ENCODE data around the gene EXOC3L1.
A peak's percentile ranks its signal among the peaks of the same experiment; 100 is the strongest.

EXOC3L1 gene

DNA sequence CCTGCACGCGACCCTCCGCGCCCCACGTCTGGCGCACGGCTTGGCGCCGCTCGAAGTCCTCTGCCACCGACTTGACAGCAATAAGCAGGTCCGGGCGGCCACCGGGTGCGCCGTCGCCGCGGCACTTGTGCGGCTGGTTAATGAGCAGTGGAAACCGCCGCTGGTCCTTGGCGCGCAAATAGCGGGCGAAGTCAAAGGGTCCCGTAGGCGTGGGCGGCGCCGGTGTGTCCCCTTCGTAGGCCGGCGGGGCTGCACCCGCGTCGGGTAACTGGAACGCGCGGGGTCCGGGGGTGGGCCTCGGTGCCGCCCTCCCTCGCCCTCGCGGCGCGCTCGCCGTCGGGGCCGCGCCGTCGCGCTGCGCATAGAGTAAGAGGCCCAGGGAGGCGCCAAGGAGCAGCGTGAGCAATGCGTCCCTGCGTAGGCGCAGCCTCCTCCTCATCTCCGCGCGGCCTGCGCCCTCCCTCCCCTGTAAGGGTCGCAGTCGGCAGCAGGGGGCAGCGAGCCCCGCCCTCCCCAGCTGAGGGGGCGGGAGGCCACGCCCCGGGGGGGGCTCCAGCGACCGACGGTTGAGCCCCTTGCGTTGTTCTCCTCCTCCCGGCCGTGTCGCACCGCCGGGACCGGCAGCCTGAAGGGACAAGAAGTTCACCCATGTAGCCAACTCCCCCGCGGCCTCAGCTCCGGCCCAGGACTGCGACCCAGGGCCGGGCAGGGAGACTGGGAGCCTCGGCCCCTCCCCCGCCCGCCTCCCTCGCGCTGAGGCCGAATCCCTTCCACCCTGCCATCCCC lies 39.7 kb downstream of the EXOC3L1 start:
- H3K27me3 ChIP-seq (ENCODE audit: control insufficient read depth, insufficient read depth, low read length): peaks cover 50% of the 10 kb centered on the region
- peak overlapping the region; percentile 76 for H3K4me3 ChIP-seq (ENCODE audit: low read depth, low read length)
- no peak overlapping the region for H3K27ac ChIP-seq (ENCODE audit: low read depth, low read length)
- no peaks in the 10 kb centered on the region for H3K9me3 ChIP-seq (ENCODE audit: control insufficient read depth, insufficient read depth, low read depth, low read length)
- H3K9ac ChIP-seq (ENCODE audit: low read length): peak overlapping the region; percentile 10
- peaks cover 40% of the 10 kb centered on the region for H3K36me3 ChIP-seq (ENCODE audit: control insufficient read depth, insufficient read depth, low read length)
- H3K4me1 ChIP-seq (ENCODE audit: control insufficient read depth, insufficient read depth, low read length): 0 out of 2 replicates have a peak, but pooled peaks cover 4% of the 10 kb centered on the region

DNA sequence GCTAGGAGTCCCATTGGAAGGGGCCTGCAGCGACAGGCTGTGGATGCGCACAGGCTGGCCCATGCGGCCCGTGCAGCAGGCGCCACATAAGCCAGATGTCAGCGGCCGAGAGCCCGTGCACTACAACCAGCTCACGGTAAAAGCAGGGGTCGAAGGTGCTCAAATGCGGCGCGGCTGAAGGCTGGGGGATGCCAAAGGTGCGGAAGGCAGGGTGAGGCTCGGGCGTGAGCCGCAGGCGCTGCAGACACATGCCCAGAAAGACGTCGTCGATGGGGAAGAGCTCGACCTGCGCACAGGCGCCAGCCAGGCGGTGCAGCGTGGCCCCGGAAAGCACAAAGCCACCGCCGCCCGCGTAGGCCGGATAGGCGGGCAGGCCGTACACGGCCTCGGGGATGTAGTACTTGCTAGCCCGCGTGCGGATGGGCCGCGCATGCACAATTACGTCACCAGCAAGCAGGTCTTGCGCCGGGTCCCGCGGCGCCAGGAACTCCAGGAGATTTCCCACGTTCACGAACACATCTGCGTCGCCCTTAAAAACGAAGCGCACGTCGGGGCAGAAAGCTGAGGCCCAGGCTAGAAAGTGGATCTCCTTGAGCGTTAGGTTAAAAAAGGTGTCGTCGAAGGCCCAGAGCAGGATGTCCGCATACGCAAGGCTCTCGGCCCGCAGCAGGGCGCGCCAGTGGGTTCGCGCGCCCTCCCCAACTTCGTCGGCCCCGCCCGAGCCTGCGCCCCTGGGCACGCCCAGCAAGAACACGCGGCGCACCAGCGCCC lies 40.5 kb downstream of the EXOC3L1 start:
- no peak overlapping the region for H3K27ac ChIP-seq (ENCODE audit: low read depth, low read length)
- no peak overlapping the region for H3K9ac ChIP-seq (ENCODE audit: low read length)
- H3K9me3 ChIP-seq (ENCODE audit: control insufficient read depth, insufficient read depth, low read depth, low read length): no peaks in the 10 kb centered on the region
- 0 out of 2 replicates have a peak, but pooled peaks cover 4% of the 10 kb centered on the region for H3K4me1 ChIP-seq (ENCODE audit: control insufficient read depth, insufficient read depth, low read length)
- peaks cover 48% of the 10 kb centered on the region for H3K36me3 ChIP-seq (ENCODE audit: control insufficient read depth, insufficient read depth, low read length)
- peak overlapping the region; percentile 76 for H3K4me3 ChIP-seq (ENCODE audit: low read depth, low read length)
- peaks cover 42% of the 10 kb centered on the region for H3K27me3 ChIP-seq (ENCODE audit: control insufficient read depth, insufficient read depth, low read length)

DNA sequence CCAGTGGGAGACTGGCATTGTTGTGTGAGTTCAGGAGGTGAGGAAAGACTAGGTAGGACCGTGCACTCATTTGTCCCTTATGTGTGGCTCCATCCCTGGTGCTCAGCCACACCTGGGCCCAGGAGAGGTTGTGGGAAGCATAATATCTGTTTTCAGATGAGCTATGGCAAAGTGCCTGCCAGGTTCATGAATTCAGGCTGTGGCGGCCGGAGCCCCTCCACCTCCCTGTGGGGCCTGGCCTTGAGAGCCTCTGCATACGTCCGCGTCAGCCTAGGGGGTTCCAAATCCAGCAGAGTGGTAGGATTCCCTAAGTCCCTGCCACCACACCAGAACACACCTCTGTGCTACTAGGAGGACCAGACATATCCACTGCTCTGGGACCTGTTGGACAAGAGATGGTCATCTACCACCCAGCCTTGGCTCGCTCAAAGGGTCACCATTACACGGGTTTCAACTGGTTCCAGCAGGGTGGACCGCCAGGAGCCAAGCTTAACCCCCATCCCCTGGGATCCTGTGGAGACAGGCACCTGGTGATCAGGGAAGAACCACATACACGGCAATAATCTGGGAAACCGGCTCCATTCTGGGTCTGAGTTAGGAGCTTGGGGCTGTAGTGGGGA lies 41.2 kb downstream of the EXOC3L1 start:
- Histone ChIP-seq H3K9me3 (ENCODE audit: control insufficient read depth, insufficient read depth, low read depth, low read length) (no peaks in the 10 kb centered on the region), H3K4me3 (ENCODE audit: low read depth, low read length) (no peak overlapping the region), H3K9ac (ENCODE audit: low read length) (no peak overlapping the region), H3K27ac (ENCODE audit: low read depth, low read length) (no peak overlapping the region), H3K27me3 (ENCODE audit: control insufficient read depth, insufficient read depth, low read length) (peaks cover 35% of the 10 kb centered on the region), H3K4me1 (ENCODE audit: control insufficient read depth, insufficient read depth, low read length) (0 out of 2 replicates have a peak, but pooled peaks cover 4% of the 10 kb centered on the region), H3K36me3 (ENCODE audit: control insufficient read depth, insufficient read depth, low read length) (peaks cover 54% of the 10 kb centered on the region)

DNA sequence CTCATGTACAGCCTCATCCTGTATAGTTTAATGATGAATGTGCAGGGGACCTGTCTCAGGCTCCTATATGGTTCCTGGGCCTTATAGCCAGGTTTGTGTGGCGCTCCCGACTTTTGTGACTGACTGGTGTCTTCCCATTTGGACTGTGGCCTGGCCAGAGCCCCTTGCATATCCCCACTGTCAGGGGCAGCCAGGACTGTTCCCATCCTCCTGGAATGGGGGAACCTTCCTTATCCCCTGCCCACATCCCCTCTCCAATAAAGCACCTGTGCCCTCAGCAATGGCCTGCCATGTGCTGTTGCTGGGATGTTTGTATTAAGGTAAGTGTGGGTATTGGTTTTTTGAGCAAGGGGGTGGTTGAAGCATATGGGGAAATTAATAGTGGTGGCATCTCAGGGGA lies 41.7 kb downstream of the EXOC3L1 start:
- H3K27ac ChIP-seq (ENCODE audit: low read depth, low read length): no peak overlapping the region
- no peak overlapping the region for H3K4me3 ChIP-seq (ENCODE audit: low read depth, low read length)
- H3K36me3 ChIP-seq (ENCODE audit: control insufficient read depth, insufficient read depth, low read length): peaks cover 59% of the 10 kb centered on the region
- no peak overlapping the region for H3K9ac ChIP-seq (ENCODE audit: low read length)
- no peaks in the 10 kb centered on the region for H3K9me3 ChIP-seq (ENCODE audit: control insufficient read depth, insufficient read depth, low read depth, low read length)
- H3K4me1 ChIP-seq (ENCODE audit: control insufficient read depth, insufficient read depth, low read length): 0 out of 2 replicates have a peak, but pooled peaks cover 4% of the 10 kb centered on the region
- peaks cover 30% of the 10 kb centered on the region for H3K27me3 ChIP-seq (ENCODE audit: control insufficient read depth, insufficient read depth, low read length)

DNA sequence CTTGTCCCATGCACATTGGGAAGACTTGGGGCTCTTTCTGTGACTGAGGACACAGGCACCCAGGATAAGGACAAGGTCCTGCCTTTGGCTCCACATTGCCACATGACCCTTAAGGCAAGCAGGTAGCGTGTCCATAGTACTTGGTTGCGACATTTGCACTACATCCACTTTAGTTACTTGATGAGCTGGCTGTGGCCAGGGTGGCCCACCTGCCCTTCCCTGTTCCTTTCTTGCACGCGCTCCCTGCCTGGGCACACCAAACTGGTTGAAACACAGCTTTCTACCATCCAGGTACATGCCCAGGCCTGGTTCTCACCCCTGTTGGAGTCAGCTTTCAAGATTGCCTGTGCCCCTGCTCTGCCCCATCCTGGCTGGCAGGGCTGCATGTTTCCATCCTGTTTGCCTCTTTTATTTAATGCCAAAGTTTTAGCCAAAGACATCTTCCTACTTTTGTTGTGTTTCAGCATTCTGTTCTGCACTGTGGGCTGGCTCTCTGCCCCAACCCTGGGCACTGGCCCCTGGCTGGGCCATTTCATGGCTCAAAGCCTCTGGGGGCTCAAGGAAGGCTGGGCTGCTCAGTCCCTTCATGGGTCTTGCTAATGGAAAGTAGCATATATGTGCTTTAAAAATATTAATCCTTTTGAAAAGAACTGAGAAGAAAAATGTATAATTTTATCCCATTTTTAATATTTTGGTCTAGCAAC lies 42.3 kb downstream of the EXOC3L1 start:
- 0 out of 2 replicates have a peak, but pooled peaks cover 4% of the 10 kb centered on the region for H3K4me1 ChIP-seq (ENCODE audit: control insufficient read depth, insufficient read depth, low read length)
- H3K27ac ChIP-seq (ENCODE audit: low read depth, low read length): no peak overlapping the region
- peaks cover 23% of the 10 kb centered on the region for H3K27me3 ChIP-seq (ENCODE audit: control insufficient read depth, insufficient read depth, low read length)
- H3K9ac ChIP-seq (ENCODE audit: low read length): no peak overlapping the region
- H3K9me3 ChIP-seq (ENCODE audit: control insufficient read depth, insufficient read depth, low read depth, low read length): no peaks in the 10 kb centered on the region
- H3K4me3 ChIP-seq (ENCODE audit: low read depth, low read length): no peak overlapping the region
- peaks cover 65% of the 10 kb centered on the region for H3K36me3 ChIP-seq (ENCODE audit: control insufficient read depth, insufficient read depth, low read length)

DNA sequence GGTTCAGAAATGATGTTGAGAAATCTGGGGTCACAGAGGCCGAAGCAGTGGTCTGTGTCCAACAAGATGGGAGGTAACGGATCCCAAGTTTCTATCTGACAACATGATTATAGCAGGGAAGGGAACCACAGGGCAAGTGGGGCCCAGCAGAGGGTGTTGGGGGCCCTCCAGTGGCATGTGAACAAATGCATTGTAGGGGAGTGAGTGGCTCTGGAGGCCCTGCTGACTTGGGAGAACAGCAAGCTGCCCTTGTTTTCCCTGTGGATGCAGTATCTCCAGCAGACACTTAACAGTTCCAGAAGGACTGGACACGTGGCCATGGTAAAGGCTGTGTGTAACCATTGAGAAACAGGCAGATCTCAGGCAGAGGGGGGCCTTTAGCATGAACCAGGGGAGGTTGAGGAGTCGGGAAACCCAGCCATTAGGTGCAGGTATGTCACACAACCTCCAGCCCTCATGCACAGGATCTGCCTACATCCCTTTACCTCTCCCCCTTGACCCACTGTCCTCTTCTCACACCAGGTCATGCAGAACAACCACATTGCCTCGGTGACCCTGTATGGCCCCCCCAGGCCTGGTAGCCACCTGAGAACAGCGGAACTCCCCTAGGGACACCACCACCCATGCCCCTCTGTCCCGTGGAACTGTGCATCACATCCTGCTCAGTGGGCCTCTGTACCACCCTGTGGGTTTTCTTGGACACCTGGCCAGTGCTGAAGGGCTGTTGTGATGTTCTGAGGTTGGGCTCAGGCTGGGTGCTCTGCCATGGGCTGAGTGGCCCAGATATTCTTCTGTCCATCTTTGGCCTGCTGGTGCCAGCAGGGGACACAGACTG lies 43.2 kb downstream of the EXOC3L1 start:
- H3K4me1 ChIP-seq (ENCODE audit: control insufficient read depth, insufficient read depth, low read length): 0 out of 2 replicates have a peak, but pooled peaks cover 4% of the 10 kb centered on the region
- no peaks in the 10 kb centered on the region for H3K9me3 ChIP-seq (ENCODE audit: control insufficient read depth, insufficient read depth, low read depth, low read length)
- H3K9ac ChIP-seq (ENCODE audit: low read length): no peak overlapping the region
- no peak overlapping the region for H3K27ac ChIP-seq (ENCODE audit: low read depth, low read length)
- H3K4me3 ChIP-seq (ENCODE audit: low read depth, low read length): no peak overlapping the region
- peaks cover 73% of the 10 kb centered on the region for H3K36me3 ChIP-seq (ENCODE audit: control insufficient read depth, insufficient read depth, low read length)
- H3K27me3 ChIP-seq (ENCODE audit: control insufficient read depth, insufficient read depth, low read length): peaks cover 15% of the 10 kb centered on the region

DNA sequence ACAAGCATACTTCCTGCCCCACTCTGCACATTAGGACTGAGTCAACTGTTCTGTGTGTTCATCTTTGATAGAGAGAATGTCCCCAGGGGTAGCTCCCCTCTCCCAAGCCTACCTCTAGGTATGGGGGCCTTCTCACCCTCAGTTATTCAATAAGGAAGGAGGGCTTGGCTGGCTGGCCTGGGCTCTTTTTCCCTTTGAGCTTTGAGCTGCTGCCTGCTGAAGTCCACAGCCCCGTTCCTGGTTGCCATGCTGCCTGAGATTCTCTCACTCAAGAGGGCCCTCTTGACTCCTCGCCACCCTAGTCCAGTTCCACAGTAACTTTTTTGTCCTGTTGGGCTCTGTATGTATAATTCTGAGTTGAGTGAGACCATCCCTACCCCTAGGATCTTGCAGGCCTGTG lies 44.2 kb downstream of the EXOC3L1 start:
- peaks cover 83% of the 10 kb centered on the region for H3K36me3 ChIP-seq (ENCODE audit: control insufficient read depth, insufficient read depth, low read length)
- H3K9ac ChIP-seq (ENCODE audit: low read length): no peak overlapping the region
- peaks cover 5% of the 10 kb centered on the region; the same call in 1 of the 2 replicates for H3K27me3 ChIP-seq (ENCODE audit: control insufficient read depth, insufficient read depth, low read length)
- no peak overlapping the region for H3K4me3 ChIP-seq (ENCODE audit: low read depth, low read length)
- no peaks in the 10 kb centered on the region for H3K9me3 ChIP-seq (ENCODE audit: control insufficient read depth, insufficient read depth, low read depth, low read length)
- no peaks in the 10 kb centered on the region for H3K4me1 ChIP-seq (ENCODE audit: control insufficient read depth, insufficient read depth, low read length)
- H3K27ac ChIP-seq (ENCODE audit: low read depth, low read length): no peak overlapping the region

DNA sequence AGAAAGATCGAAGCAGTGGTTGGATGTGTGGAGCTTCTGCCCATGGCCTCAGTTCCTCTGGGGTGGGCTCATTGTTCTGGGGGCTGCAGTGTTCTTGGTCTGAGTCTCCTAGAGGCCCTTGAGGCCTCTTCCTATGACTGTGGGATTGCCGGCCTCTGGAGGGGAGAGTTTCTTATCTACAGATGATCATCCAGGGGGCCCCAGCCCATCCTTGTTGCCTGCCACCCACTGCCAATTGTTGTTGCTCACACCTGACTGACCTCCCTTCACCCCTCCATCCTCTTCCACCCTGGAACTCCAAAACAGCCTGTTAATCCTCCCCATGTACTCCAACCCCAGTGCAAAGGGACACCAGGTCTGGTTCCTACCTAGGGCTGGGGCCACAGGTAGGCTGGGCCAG lies 45.0 kb downstream of the EXOC3L1 start:
- H3K27me3 ChIP-seq (ENCODE audit: control insufficient read depth, insufficient read depth, low read length): no peaks in the 10 kb centered on the region
- no peaks in the 10 kb centered on the region for H3K4me1 ChIP-seq (ENCODE audit: control insufficient read depth, insufficient read depth, low read length)
- peaks cover 91% of the 10 kb centered on the region for H3K36me3 ChIP-seq (ENCODE audit: control insufficient read depth, insufficient read depth, low read length)
- H3K4me3 ChIP-seq (ENCODE audit: low read depth, low read length): no peak overlapping the region
- H3K27ac ChIP-seq (ENCODE audit: low read depth, low read length): no peak overlapping the region
- no peaks in the 10 kb centered on the region for H3K9me3 ChIP-seq (ENCODE audit: control insufficient read depth, insufficient read depth, low read depth, low read length)
- H3K9ac ChIP-seq (ENCODE audit: low read length): no peak overlapping the region

DNA sequence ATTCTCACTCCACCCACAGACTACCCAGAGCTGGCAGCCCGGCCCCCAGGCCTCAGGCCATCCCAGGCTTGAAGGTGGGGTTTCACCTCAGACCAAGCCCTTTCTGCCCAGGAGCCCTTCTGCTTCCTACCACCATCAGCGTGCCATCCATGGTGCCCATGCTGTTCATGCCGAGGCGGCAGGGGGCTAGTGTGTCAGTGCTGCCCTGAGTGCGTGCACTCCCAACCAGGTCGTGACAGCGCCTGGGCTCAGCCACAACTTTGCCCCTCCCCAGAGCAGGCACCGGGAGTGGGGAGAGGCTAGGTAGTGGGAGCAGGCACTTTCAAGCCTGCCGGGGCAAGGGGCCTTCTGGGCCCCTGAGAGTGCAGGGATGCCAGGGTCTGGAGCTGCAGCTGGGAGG lies 47.6 kb downstream of the EXOC3L1 start:
- Histone ChIP-seq H3K4me3 (ENCODE audit: low read depth, low read length) (no peak overlapping the region), H3K9me3 (ENCODE audit: control insufficient read depth, insufficient read depth, low read depth, low read length) (no peaks in the 10 kb centered on the region), H3K27ac (ENCODE audit: low read depth, low read length) (no peak overlapping the region), H3K4me1 (ENCODE audit: control insufficient read depth, insufficient read depth, low read length) (no peaks in the 10 kb centered on the region), H3K27me3 (ENCODE audit: control insufficient read depth, insufficient read depth, low read length) (no peaks in the 10 kb centered on the region), H3K36me3 (ENCODE audit: control insufficient read depth, insufficient read depth, low read length) (peaks cover 90% of the 10 kb centered on the region), H3K9ac (ENCODE audit: low read length) (no peak overlapping the region)

DNA sequence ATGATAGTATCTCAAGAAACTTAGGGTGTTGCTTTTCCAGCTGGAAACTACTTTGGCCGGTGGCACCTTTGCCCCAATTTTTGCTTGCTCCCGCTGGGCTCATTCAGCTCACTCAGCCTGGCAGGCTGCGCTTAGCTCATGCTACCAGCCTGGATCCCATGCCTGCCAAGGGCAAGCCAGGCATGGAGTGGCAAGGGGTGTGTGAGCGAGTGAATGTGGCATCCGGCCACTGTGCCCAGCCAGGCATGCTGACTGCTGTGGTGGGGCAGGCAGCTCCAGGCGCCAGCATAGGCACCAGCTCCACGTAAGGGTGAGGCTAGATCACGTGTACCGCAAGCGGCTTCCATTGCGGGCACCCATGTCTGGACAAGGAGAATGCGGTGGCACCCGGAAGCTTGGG lies 48.5 kb downstream of the EXOC3L1 start:
- Histone ChIP-seq H3K9ac (ENCODE audit: low read length) (no peak overlapping the region), H3K9me3 (ENCODE audit: control insufficient read depth, insufficient read depth, low read depth, low read length) (no peaks in the 10 kb centered on the region), H3K36me3 (ENCODE audit: control insufficient read depth, insufficient read depth, low read length) (peaks cover 86% of the 10 kb centered on the region), H3K27ac (ENCODE audit: low read depth, low read length) (no peak overlapping the region), H3K4me3 (ENCODE audit: low read depth, low read length) (no peak overlapping the region), H3K27me3 (ENCODE audit: control insufficient read depth, insufficient read depth, low read length) (no peaks in the 10 kb centered on the region), H3K4me1 (ENCODE audit: control insufficient read depth, insufficient read depth, low read length) (no peaks in the 10 kb centered on the region)
